Measurements from ENCODE around the gene NUP210.
"Not testable (repeated sequence)": the region's sequence is repeated elsewhere in the genome, so short reads cannot be mapped to it uniquely, and the experiment has no call there.

The NUP210 gene

GRCh38 chr3:13420045-13420830 is at the start of gene NUP210:
TSS of gene NUP210 (minus strand) at chr3:13420322. CDS start at chr3:13420226, 96 bp downstream.
- no peak for DNase-seq

- no peak for DNase-seq
Measured at GRCh38 chr3:13466781-13467180, 46.7 kb upstream of the NUP210 start.

GRCh38 chr3:13465236-13465873 is 45.2 kb upstream of the NUP210 start:
- no peak for DNase-seq

GRCh38 chr3:13463618-13464400 is 43.7 kb upstream of the NUP210 start:
- no peak for DNase-seq

- no peak for DNase-seq
Measured at GRCh38 chr3:13462822-13463221, 42.7 kb upstream of the NUP210 start.

- no peak for DNase-seq
Measured at GRCh38 chr3:13462125-13462629, 42.1 kb upstream of the NUP210 start.

GRCh38 chr3:13461169-13462124 is 41.3 kb upstream of the NUP210 start:
- DNase-seq, result no peak

- DNase-seq, result no peak
Measured at GRCh38 chr3:13460341-13460736, 40.2 kb upstream of the NUP210 start.

GRCh38 chr3:13459605-13460340 is 39.7 kb upstream of the NUP210 start:
- no peak for DNase-seq

- no peak for DNase-seq
Measured at GRCh38 chr3:13457593-13457992, 37.5 kb upstream of the NUP210 start.

- no peak for DNase-seq
Measured at GRCh38 chr3:13455644-13456043, 35.5 kb upstream of the NUP210 start.

- no peak for DNase-seq
Measured at GRCh38 chr3:13452490-13453335, 32.6 kb upstream of the NUP210 start.

- DNase-seq, result no peak
Measured at GRCh38 chr3:13451301-13451673, 31.2 kb upstream of the NUP210 start.

- DNase-seq, result not testable (repeated sequence)
Measured at GRCh38 chr3:13442882-13443281, 22.8 kb upstream of the NUP210 start.

GRCh38 chr3:13440204-13440817 is 20.2 kb upstream of the NUP210 start:
- DNase-seq, result no peak

- not testable (repeated sequence) for DNase-seq
Measured at GRCh38 chr3:13436213-13436612, 16.1 kb upstream of the NUP210 start.

- DNase-seq, result no peak
Measured at GRCh38 chr3:13433912-13434311, 13.8 kb upstream of the NUP210 start.

GRCh38 chr3:13432093-13432492 is 12.0 kb upstream of the NUP210 start:
- DNase-seq, result no peak

- DNase-seq, result not testable (repeated sequence)
Measured at GRCh38 chr3:13430411-13430875, 10.3 kb upstream of the NUP210 start.

All from DMS 273 treated with DMSO at 0.1 percent for 48 hours (cell line).